Gastroesophageal sphincter (tissue), 4 donors: Measurements from ENCODE around the gene PANK4. TPM values are rescaled to one million over a fixed set of nuclear protein-coding genes. Genes with fewer than 3 reads are reported as not detected.

Source experiments
- ATAC-seq: fragments of 150-250 bp; one replicate; pipeline ENCODE4 v1.9.1; 2016; ENCODE audit warnings: mild to moderate bottlenecking, moderate library complexity
- H3K27ac ChIP-seq, 4 donors: fragments of 200-600 bp; sonication (generic) in 3 of 4; 1 replicate in 3 of 4; 2 replicates in 1 of 4; pipeline ENCODE4 v1.5.1; 2016 to 2019
- H3K27me3 ChIP-seq: fragments of 200-600 bp; sonication (generic); one replicate; pipeline ENCODE4 v1.5.1; 2019
- H3K36me3 ChIP-seq, 2 donors: fragments of 200-600 bp; sonication (generic); one replicate each; pipeline ENCODE4 v1.5.1; 2019; ENCODE audit warnings: control low read depth in 1 of 2
- H3K4me1 ChIP-seq, 3 donors: fragments of 200-600 bp; sonication (generic); 1 replicate in 2 of 3; 2 replicates in 1 of 3; pipeline ENCODE4 v1.5.1; 2016 to 2019; ENCODE audit warnings: control low read depth in 2 of 3
- H3K4me3 ChIP-seq, 2 donors: fragments of 200-600 bp; sonication (generic); one replicate each; pipeline ENCODE4 v1.5.1; 2019; ENCODE audit warnings: mild to moderate bottlenecking in 1 of 2, moderate library complexity in 1 of 2
- H3K9me3 ChIP-seq, 3 donors: fragments of 200-600 bp; sonication (generic); one replicate each; pipeline ENCODE4 v1.5.1; 2017 to 2019; ENCODE audit warnings: control low read depth in 2 of 3
- EP300 ChIP-seq: sonication (generic); formaldehyde crosslinking; IDR thresholded peaks from one replicate; pipeline ENCODE4 v1.6.1; 2017; ENCODE audit warnings: antibody characterized with exemption, mild to moderate bottlenecking
- POLR2A ChIP-seq, 2 donors: fragments of 450-650 bp; IDR thresholded peaks; one replicate each; pipeline ENCODE4 v1.6.1; 2017; ENCODE audit warnings: antibody characterized with exemption in 2 of 2, mild to moderate bottlenecking in 2 of 2, moderate library complexity in 1 of 2
- POLR2AphosphoS5 ChIP-seq: sonication (generic); formaldehyde crosslinking; IDR thresholded peaks from one replicate; pipeline ENCODE4 v1.6.1; 2017; ENCODE audit warnings: antibody characterized with exemption
- WGBS, 2 donors: methylation state at CpG; one replicate each; pipeline ENCODE4 v1.1.5; 2018; ENCODE audit warnings: low coverage in 1 of 2; 5-methylcytosine and 5-hydroxymethylcytosine counted together
- total RNA-seq, 4 donors: library from RNA; depleted of rRNA; stranded (reverse); fragments of >200 nt; gene quantifications; one replicate each; pipeline ENCODE4 v1.1.0, GENCODE V29; 2016
- TF ChIP-seq, protein P1 (sequence below), 4 experiments: fragments of 200-600 bp in 2 of 4; fragments of 450-650 bp in 2 of 4; sonication (generic) in 1 of 4; IDR thresholded peaks; one replicate each; pipeline ENCODE4 v1.5.1; 2017 to 2019; ENCODE audit warnings: antibody characterized with exemption in 4 of 4, mild to moderate bottlenecking in 2 of 4, moderate library complexity in 2 of 4

The PANK4 gene
- total RNA-seq, 4 donors from 2014 or later = 32.6 to 46.8 (median 34.0) TPM

GRCh38 chr1:2535455-2535854 is 9.1 kb upstream of the PANK4 start:
- no peaks in the 10 kb centered on the region for H3K36me3 ChIP-seq
- H3K4me1 ChIP-seq = peaks cover 0 to 12% (median 8%) of the 10 kb centered on the region in 3 donors
- no CpG with 5 or more reads among the region's 27 CpGs for WGBS, 2 donors
- H3K4me3 ChIP-seq = no peak overlapping the region
- no peak for TF ChIP-seq POLR2AphosphoS5
- no peak for TF ChIP-seq EP300
- TF ChIP-seq POLR2A (IDR thresholded peaks at IDR 0.05) = no peak
- TF ChIP-seq, protein P1, sequence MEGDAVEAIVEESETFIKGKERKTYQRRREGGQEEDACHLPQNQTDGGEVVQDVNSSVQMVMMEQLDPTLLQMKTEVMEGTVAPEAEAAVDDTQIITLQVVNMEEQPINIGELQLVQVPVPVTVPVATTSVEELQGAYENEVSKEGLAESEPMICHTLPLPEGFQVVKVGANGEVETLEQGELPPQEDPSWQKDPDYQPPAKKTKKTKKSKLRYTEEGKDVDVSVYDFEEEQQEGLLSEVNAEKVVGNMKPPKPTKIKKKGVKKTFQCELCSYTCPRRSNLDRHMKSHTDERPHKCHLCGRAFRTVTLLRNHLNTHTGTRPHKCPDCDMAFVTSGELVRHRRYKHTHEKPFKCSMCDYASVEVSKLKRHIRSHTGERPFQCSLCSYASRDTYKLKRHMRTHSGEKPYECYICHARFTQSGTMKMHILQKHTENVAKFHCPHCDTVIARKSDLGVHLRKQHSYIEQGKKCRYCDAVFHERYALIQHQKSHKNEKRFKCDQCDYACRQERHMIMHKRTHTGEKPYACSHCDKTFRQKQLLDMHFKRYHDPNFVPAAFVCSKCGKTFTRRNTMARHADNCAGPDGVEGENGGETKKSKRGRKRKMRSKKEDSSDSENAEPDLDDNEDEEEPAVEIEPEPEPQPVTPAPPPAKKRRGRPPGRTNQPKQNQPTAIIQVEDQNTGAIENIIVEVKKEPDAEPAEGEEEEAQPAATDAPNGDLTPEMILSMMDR (IDR thresholded peaks at IDR 0.05) = no peak
- no peak for ATAC-seq
- H3K27ac ChIP-seq = no peak overlapping the region
- no peaks in the 10 kb centered on the region for H3K9me3 ChIP-seq
- peaks cover 100% of the 10 kb centered on the region for H3K27me3 ChIP-seq

- no peaks in the 10 kb centered on the region for H3K9me3 ChIP-seq
- H3K4me1 ChIP-seq = peaks cover 0 to 18% (median 12%) of the 10 kb centered on the region in 3 donors
- H3K36me3 ChIP-seq = no peaks in the 10 kb centered on the region
- WGBS, 2 donors = 37% methylated on average over 2 of the region's 18 CpGs; no CpG with 5 or more reads in 1 of the 2 donors
- peaks cover 100% of the 10 kb centered on the region for H3K27me3 ChIP-seq
- no peak overlapping the region for H3K27ac ChIP-seq
- no peak overlapping the region for H3K4me3 ChIP-seq
- ATAC-seq = no peak
- no peak for TF ChIP-seq EP300
- no peak for TF ChIP-seq POLR2AphosphoS5
- TF ChIP-seq, protein P1 (IDR thresholded peaks at IDR 0.05) = no peak
- TF ChIP-seq POLR2A (IDR thresholded peaks at IDR 0.05) = no peak
Observed at GRCh38 chr1:2534687-2535441, 8.5 kb upstream of the PANK4 start.

DNA sequence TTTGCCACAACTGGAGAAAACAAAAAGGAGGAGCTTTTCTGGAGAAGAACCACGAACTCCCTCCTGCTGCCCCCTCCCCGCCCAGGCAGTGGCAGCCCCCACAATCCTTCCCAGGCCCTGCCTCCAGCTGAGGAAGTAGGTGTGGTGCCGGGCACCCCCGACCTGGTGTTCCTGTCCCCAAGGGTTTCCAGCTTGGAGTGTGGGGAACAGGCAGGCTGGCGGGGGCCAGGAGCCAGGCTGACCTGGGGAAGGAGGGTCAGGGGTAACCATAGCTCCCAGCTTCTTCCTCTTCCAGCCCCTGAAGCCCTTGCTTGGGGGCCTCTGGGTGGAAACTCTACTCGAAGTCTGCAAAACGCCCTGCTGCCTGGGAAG is 7.9 kb upstream of the PANK4 start:
- peaks cover 0 to 23% (median 14%) of the 10 kb centered on the region in 3 donors for H3K4me1 ChIP-seq
- no peaks in the 10 kb centered on the region for H3K36me3 ChIP-seq
- no peak for ATAC-seq
- no peaks in the 10 kb centered on the region for H3K9me3 ChIP-seq
- TF ChIP-seq POLR2AphosphoS5 (no peak), EP300 (no peak), POLR2A (IDR thresholded peaks at IDR 0.05) (no peak)
- TF ChIP-seq, protein P1 (IDR thresholded peaks at IDR 0.05) = no peak
- peaks cover 100% of the 10 kb centered on the region for H3K27me3 ChIP-seq
- no peak overlapping the region for H3K4me3 ChIP-seq
- 50% methylated on average over 3 of the region's 7 CpGs; no CpG with 5 or more reads in 1 of the 2 donors for WGBS, 2 donors
- no peak overlapping the region for H3K27ac ChIP-seq

DNA sequence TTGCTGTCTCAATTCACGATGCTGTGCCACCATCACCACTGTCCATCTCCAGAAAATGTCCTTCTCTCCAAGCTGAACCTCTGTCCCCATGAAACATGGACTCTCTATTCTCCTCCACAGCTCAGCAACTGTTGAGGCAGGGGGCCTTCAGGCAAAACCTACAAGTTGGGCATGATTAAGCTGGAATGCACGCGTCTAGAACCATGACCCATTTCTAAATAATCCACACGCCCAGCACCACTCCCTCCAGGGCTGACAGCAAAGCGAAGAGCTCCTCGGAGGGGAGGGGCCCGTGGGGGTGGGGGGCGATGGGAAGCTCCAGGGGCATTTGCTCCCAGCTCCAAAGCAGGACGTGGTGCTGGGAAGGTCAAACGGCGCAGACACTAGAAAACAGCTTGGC is 7.0 kb upstream of the PANK4 start:
- Histone ChIP-seq H3K27ac (no peak overlapping the region), H3K4me1 (peaks cover 0 to 33% (median 19%) of the 10 kb centered on the region in 3 donors), H3K4me3 (no peak overlapping the region), H3K9me3 (no peaks in the 10 kb centered on the region), H3K36me3 (no peaks in the 10 kb centered on the region), H3K27me3 (peaks cover 100% of the 10 kb centered on the region)
- ATAC-seq = no peak
- TF ChIP-seq, protein P1 (IDR thresholded peaks at IDR 0.05) = no peak
- no peak for TF ChIP-seq POLR2A (IDR thresholded peaks at IDR 0.05)
- TF ChIP-seq EP300 = no peak
- no peak for TF ChIP-seq POLR2AphosphoS5
- WGBS, 2 donors = 58% methylated on average over 4 of the region's 11 CpGs; no CpG with 5 or more reads in 1 of the 2 donors
